ENCODE measurements around the gene MAN2A2.
"Not testable (repeated sequence)": the region's sequence is repeated elsewhere in the genome, so short reads cannot be mapped to it uniquely, and the experiment has no call there.

The MAN2A2 gene

DNA sequence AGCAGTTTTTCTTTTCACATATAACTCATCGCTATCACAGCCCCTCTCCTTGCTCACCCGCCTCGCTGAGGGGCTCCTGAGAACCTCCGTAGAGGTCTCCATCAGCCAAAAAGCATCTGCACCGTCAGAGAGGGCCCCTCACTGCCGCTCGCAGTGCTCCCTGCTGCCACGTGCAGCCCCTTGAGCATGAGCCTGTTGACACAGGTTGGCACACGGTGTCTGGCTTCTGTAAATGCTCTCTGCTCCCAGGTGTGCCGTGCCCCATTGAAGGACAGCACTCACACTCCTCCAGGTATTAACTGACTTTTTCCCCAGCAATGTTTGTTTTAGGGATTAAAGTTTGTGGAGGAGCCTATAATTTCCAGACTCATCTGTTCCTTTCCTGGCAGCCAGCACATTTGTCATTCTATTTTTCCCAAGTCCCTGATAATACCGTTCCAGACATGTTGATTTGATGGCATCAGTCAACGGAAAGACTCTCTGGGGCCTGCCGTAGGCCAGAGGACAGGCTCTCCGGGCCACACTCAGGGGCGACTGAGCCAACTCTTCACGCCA lies 36.9 kb upstream of the MAN2A2 start:
- Histone ChIP-seq H3K36me3 (replicated peaks) (no peaks in the 10 kb centered on the region), H3K9me3 (no peaks in the 10 kb centered on the region), H3K4me3 (no peak overlapping the region), H3K4me1 (peaks cover 27% of the 10 kb centered on the region), H3K27me3 (ENCODE audit: low read depth) (no peaks in the 10 kb centered on the region)
- in situ Hi-C loops (cut with MboI; ENCODE audit: low sequenced_read_pairs), result no loop called here
- no peak for DNase-seq (ENCODE audit: low spot score in 2 of 2)

DNA sequence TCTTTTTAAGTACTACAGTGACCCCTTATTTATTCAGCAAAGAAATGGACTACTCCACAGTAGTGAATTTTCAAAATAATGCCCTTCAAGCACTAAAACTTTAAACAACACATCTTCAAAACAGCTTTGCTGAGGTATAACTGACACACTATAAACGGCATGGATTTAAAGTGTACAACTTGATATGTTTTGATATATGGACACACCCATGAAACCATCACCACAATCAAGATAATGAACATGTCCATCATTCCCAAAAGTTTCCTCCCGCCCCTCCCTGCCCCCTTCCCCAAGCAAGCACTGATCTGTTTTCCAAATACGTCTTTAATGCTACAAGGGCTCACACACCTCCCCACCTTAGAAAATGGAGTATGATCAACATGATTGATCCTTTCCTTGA lies 36.3 kb upstream of the MAN2A2 start:
- H3K4me3 ChIP-seq, result no peak overlapping the region
- no peak for DNase-seq (ENCODE audit: low spot score in 2 of 2)
- H3K36me3 ChIP-seq (replicated peaks), result no peaks in the 10 kb centered on the region
- H3K9me3 ChIP-seq, result no peaks in the 10 kb centered on the region
- H3K4me1 ChIP-seq, result peaks cover 27% of the 10 kb centered on the region
- H3K27me3 ChIP-seq (ENCODE audit: low read depth), result no peaks in the 10 kb centered on the region
- in situ Hi-C loops (cut with MboI; ENCODE audit: low sequenced_read_pairs), result no loop called here

DNA sequence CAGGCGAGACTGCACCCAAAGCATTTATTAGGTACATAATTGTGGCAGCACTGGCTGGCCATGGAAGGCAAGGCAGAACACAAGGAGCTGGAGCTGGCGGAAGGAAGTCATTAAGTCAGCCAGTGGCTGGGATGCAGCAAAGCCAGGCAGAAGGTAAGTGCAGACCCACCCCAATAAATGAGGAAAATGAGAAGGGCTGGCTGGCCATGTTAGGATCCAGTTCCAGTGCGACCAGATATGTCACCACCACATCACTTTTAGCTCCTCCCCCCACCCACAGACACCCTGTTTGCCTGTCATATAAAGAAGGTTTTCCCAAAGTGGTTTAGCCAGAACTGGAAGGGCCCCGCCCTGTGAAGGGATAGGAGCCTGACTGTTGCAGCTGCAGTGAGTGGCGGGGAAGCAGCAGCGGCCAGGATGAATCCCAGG lies 34.8 kb upstream of the MAN2A2 start, which contains the start of gene FURIN:
Gene FURIN (plus strand): TSS at position 328 of the 429 bp plus-strand sequence. CDS start 7,153 bp downstream, outside the sequence.
- no peaks in the 10 kb centered on the region for H3K36me3 ChIP-seq (replicated peaks)
- no peaks in the 10 kb centered on the region for H3K9me3 ChIP-seq
- no peak within 1 kb of the TSS for H3K4me3 ChIP-seq
- in situ Hi-C loops (cut with MboI; ENCODE audit: low sequenced_read_pairs), result no loop called here
- H3K27me3 ChIP-seq (ENCODE audit: low read depth), result no peaks in the 10 kb centered on the region
- DNase-seq (ENCODE audit: low spot score in 2 of 2), result no peak
- peaks cover 39% of the 10 kb centered on the region for H3K4me1 ChIP-seq

DNA sequence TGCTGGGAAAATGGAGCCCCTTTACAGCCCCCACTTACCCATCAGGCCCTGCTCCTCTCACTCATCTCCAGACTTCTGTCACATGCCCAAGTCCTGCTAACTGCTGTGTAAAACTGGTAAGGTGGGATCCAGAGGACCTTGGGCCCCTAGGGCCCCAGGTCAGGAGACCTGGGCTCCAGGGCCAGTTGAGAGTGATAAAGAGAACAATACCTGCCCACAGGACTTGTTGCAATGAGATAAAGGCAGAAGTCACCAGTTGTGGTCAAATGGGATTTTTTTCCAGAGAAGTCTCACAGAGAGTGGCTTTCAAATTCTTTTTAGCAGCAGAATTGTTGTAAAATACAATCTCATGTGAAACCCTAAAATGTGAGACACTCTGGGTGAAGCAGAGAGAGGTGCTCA lies 34.0 kb upstream of the MAN2A2 start:
- in situ Hi-C loops (cut with MboI; ENCODE audit: low sequenced_read_pairs), result no loop called here
- DNase-seq (ENCODE audit: low spot score in 2 of 2), result no peak
- Histone ChIP-seq H3K27me3 (ENCODE audit: low read depth) (no peaks in the 10 kb centered on the region), H3K36me3 (replicated peaks) (no peaks in the 10 kb centered on the region), H3K9me3 (no peaks in the 10 kb centered on the region), H3K4me1 (peaks cover 47% of the 10 kb centered on the region), H3K4me3 (no peak overlapping the region)

DNA sequence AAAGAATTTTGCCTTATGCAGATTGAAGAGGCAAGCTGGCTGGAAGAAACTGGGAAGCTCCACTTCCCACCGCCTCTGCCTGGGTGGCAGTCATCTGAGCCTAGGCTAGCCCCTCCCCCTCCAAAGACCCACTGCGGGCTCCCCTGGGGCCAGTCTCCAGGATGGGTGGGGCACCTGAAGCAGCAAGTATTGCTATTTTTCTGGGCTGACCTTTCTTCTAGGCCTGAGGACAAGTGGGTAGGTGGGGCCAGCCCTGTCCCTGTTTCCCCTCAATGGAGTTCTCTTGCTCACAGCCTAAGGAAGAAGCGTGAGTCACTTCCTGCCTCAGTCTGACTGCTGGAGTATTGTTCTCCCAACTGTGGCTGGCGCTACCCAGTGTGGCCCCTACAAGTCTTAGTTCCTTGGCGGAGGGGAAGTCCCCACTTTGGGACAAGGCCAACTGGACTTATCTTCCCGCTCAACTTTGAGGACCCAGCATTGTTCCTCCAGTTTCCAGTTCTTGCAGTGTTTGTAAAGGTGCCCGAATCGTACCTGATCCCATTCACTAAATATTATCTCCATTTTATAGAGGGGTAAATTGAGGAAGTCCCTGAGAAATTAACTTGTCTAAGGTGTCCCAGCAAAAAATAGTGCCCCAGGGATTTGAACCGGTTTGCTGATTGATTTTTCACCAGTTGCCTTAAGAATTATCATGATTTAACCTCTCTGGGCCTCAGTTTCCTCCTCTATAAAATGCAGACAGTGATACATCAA lies 33.3 kb upstream of the MAN2A2 start:
- Histone ChIP-seq H3K27me3 (ENCODE audit: low read depth) (no peaks in the 10 kb centered on the region), H3K36me3 (replicated peaks) (no peaks in the 10 kb centered on the region), H3K4me1 (peaks cover 52% of the 10 kb centered on the region), H3K4me3 (no peak overlapping the region; the same call in 1 of the 2 replicates), H3K9me3 (no peaks in the 10 kb centered on the region)
- DNase-seq (ENCODE audit: low spot score in 2 of 2), result peak; percentile 90 to 94
- in situ Hi-C loops (cut with MboI; ENCODE audit: low sequenced_read_pairs), result no loop called here

DNA sequence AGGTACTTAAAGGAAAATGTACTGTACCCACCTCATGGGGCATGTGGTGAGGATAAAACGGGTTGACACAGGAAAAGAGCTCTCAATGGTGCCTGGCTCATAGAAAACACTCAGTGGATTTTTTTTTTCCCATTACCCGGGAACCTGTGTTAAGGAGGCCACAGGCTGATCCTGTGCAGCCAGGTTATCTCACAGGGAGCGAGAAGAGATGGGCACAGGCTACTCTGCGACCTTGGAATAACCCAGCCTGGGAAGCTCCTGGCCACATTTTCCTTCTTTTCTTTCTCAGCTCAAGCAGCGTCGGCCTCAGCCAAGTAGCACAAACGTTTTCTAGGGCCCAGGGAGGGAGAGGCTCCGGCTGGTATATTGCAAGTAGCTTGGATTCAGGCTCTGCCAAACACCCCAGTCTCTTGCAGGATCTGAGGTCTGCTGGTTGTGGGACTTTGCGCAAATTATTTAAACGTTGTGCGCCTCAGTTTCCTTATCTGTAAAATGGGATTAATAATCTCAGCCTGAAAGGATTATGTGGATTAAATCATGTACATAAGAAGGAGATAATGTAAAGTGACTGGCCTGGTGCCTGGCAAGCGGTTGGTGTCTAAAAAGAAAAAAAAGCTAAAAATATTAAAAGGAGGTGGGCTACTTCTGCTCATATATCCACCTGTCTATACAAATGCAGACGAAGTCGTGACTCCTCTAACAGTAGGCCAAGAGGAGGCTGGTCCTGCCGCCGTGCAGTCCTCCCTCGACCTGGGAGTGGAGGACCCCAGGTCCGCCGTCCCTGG lies 32.6 kb upstream of the MAN2A2 start:
- Histone ChIP-seq H3K36me3 (replicated peaks) (no peaks in the 10 kb centered on the region), H3K9me3 (no peaks in the 10 kb centered on the region), H3K4me1 (peaks cover 52% of the 10 kb centered on the region), H3K27me3 (ENCODE audit: low read depth) (no peaks in the 10 kb centered on the region), H3K4me3 (peak overlapping the region; percentile 49)
- peak in 1 of 2 experiments; percentile 35 for DNase-seq (ENCODE audit: low spot score in 2 of 2)
- in situ Hi-C loops (cut with MboI; ENCODE audit: low sequenced_read_pairs), result no loop called here

DNA sequence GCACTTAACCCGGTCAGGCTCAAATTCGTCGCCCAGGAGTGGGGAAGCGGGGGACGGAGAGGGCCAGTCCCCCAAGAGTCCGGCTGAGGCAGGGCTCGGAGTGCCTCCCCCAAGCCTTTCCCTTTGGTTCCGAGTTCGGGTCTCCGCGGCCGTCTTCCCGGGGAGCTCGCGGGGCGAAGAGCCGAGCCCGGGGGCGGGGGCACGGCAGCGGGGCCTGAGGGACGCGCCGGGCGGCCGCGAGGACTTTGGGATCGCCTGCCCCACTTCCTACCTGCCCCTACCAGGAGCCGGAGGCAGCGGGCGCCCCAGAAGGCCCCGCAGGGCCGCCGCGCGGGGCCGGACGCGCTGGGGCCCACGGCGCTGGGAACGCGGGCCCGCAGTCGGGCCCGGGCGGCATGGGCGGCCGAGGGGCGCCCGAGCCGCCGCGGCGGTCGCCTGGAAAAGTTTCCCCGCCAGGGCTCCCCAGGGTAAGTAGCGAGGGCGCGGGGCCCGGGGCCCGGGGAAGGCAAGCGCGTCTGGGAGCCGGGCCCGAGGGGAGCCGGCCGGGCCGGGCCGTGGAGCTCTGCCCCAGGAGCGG lies 31.9 kb upstream of the MAN2A2 start:
- peak overlapping the region; percentile 49 for H3K4me3 ChIP-seq
- peak in 1 of 2 experiments; percentile 51 for DNase-seq (ENCODE audit: low spot score in 2 of 2)
- no peaks in the 10 kb centered on the region for H3K27me3 ChIP-seq (ENCODE audit: low read depth)

DNA sequence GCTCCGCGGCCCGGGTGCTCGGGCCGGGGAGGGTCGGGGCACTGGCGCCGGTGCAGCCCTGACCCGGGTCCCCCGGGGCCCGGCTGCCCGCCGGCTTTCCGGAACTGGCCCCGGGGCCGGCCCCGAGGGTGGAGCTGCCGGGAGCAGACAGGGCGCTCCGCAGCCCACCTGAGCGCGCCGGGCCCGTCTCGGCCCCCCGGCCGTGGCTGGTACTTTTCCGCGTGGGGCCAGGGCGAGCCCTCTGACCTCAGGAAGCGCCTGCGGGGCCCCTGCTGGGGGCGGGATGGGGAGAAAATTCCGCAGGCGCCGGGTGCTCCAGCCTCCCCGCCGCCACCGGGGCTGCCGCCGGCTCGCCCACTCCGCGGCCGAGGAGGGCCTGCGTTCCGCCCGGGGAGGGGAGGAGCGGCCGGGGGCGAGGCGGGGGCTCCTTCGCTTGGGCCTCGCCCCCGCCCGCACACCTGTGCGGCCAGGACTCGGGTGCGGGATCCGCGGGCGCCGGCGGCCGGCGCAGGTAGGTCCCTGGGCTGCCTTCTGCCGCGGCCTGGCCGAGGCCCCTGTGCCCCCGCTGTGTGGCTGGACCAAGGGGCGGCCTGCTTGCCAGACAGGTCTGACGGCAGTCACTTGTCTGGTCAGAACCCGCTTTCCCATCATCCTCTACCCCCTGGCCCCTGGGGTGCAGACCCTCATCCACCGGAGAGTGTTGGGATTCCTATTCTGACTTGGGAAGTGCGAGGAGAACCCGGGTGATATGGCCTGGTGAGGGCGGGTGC lies 31.2 kb upstream of the MAN2A2 start:
- H3K4me1 ChIP-seq, result peaks cover 44% of the 10 kb centered on the region
- in situ Hi-C loops (cut with MboI; ENCODE audit: low sequenced_read_pairs), result no loop called here
- H3K4me3 ChIP-seq, result peak overlapping the region; percentile 49
- DNase-seq (ENCODE audit: low spot score in 2 of 2), result peak in 1 of 2 experiments; percentile 30
- peaks cover 6% of the 10 kb centered on the region for H3K36me3 ChIP-seq (replicated peaks)
- H3K9me3 ChIP-seq, result no peaks in the 10 kb centered on the region
- H3K27me3 ChIP-seq (ENCODE audit: low read depth), result no peaks in the 10 kb centered on the region

More for the DNA sequence above, 31.9 kb upstream of the MAN2A2 start:
- Histone ChIP-seq H3K36me3 (replicated peaks) (no peaks in the 10 kb centered on the region), H3K4me1 (peaks cover 51% of the 10 kb centered on the region), H3K9me3 (no peaks in the 10 kb centered on the region)
- in situ Hi-C loops (cut with MboI; ENCODE audit: low sequenced_read_pairs), result no loop called here

DNA sequence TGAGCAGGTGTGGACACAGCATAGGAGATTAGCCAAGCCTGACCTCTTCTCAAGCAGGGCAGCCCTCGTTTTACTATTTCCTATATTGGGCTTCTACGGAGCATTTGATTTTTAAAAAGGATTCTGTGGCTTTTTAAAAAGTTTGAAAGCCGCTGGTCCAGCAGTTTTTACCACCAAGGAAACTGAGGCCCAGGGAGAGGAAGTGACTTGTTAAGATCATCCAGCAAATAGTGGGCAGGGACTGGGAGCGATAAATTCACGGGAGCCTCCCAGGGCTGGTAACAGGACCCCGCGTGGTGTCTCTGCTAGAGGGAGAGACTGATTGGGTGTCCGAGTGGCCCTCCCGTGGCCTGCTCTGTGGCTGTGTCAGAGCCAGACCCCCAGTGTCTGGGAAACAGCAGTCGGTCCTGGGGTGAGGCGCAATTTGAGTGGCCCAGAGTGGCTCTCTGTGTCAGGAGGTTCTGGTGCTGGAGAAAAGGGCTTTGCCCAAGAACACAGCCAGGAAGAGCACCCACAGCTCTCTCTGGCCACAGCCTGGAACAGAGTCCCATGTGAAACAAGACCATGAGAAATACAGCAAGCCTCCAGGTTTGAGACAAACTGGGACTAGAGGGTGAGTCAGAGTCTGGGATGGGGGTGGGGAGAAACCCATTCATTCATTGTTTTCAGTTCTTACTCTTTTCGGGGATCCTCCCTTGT lies 30.5 kb upstream of the MAN2A2 start:
- DNase-seq (ENCODE audit: low spot score in 2 of 2), result peak in 1 of 2 experiments; percentile 43
- Histone ChIP-seq H3K9me3 (no peaks in the 10 kb centered on the region), H3K36me3 (replicated peaks) (peaks cover 13% of the 10 kb centered on the region), H3K4me1 (peaks cover 43% of the 10 kb centered on the region), H3K27me3 (ENCODE audit: low read depth) (no peaks in the 10 kb centered on the region), H3K4me3 (peak overlapping the region; percentile 49)
- in situ Hi-C loops (cut with MboI; ENCODE audit: low sequenced_read_pairs), result no loop called here

DNA sequence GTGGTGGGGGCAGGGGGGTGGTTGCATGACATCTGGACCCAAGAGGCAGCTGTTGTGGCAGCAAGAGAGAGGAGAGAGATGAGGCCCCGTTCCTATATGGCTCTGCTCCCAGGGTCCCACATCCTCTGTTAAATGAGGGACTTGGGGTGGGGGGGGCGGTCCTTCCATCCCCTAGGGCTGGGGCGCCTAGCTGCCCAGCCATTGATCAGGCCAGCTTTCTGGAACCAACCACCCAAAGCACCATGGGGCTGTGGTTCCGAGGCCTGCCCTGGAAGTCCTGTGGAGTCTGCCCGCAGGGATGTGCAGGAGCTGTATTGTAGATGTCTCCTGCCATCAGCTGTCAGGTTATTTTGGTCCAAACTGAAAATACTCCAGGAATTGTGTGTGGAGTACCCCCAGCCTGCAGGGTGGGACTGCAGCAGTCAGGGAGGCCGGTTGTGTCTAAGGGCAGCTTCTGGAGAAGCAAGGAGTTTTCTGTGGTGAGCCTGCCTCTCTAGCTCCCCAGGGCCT lies 29.6 kb upstream of the MAN2A2 start:
- in situ Hi-C loops (cut with MboI; ENCODE audit: low sequenced_read_pairs), result no loop called here
- Histone ChIP-seq H3K27me3 (ENCODE audit: low read depth) (no peaks in the 10 kb centered on the region), H3K4me1 (peaks cover 43% of the 10 kb centered on the region), H3K4me3 (no peak overlapping the region), H3K36me3 (replicated peaks) (peaks cover 19% of the 10 kb centered on the region), H3K9me3 (no peaks in the 10 kb centered on the region)
- no peak for DNase-seq (ENCODE audit: low spot score in 2 of 2)

DNA sequence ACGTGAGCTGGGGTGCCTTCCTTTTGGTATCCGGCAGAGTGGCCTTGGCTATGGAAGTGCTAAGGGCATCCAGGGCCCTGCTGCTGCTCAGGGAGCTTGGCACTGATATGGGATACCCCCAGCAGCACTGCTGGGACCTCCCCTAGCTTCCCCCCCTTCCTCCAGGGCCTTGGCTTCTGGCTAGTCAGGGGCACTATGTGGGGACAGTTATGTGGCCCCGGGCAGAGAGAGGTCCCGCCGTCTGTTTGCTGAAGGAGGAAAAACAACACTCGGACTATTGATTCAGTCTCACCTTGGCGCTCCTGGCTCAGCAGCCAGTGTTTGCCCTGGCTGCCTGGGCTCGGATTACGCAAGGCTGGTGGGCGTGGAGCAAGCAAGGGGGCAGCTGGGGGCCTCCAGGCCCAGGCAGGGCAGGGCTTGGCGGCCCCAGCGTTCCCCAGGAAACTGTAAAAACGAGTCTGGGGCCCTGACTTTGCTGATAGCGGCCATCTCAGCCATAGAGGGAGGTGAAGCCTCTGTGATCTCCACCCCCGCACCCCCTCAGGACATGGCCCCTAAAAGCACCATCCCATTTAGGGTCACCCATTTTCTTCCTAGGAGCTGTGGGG lies 29.0 kb upstream of the MAN2A2 start:
- Histone ChIP-seq H3K27me3 (ENCODE audit: low read depth) (no peaks in the 10 kb centered on the region), H3K9me3 (no peaks in the 10 kb centered on the region), H3K36me3 (replicated peaks) (peaks cover 23% of the 10 kb centered on the region), H3K4me3 (no peak overlapping the region), H3K4me1 (peaks cover 40% of the 10 kb centered on the region)
- DNase-seq (ENCODE audit: low spot score in 2 of 2), result peak in 1 of 2 experiments; percentile 57
- in situ Hi-C loops (cut with MboI; ENCODE audit: low sequenced_read_pairs), result no loop called here

DNA sequence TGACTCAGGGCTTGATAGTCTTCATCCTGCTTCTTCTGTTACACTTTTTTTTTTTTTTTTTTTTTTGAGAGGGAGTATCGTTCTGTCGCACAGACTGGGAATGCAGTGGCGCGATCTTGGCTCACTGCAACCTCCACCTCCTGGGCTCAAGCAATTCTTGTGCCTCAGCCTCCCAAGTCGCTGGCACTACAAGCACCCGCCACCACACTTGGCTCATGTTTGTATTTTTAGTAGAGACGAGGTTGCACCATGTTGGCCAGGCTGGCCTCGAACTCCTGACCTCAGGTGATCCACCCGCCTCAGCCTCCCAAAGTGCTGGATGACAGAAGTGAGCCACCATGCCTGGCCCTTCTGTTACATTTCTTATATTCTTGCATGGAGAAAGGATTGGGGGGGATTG lies 28.1 kb upstream of the MAN2A2 start:
- Histone ChIP-seq H3K36me3 (replicated peaks) (peaks cover 32% of the 10 kb centered on the region), H3K4me1 (peaks cover 31% of the 10 kb centered on the region)
- H3K27me3 ChIP-seq (ENCODE audit: low read depth); H3K4me3 ChIP-seq; DNase-seq (ENCODE audit: low spot score in 2 of 2); H3K9me3 ChIP-seq: not testable (repeated sequence)
- in situ Hi-C loops (cut with MboI; ENCODE audit: low sequenced_read_pairs), result loop anchor here (25.0 kb wide), 1 partner anchor 388 kb away; no protein-coding TSS in a partner anchor

All from HAP-1 (cell line).